ENCODE data around the gene SFMBT1. TPM values are rescaled to one million over a fixed set of nuclear protein-coding genes. Genes with fewer than 3 reads are reported as not detected.

SFMBT1 gene
- total and polyA plus RNA-seq, 8 donors, result 8.0 to 12.9 (median 9.4) TPM

- Histone ChIP-seq H3K27me3 (no peaks in the 10 kb centered on the region), H3K4me1 (peaks cover 0 to 31% of the 10 kb centered on the region in 2 donors), H3K9me3 (no peaks in the 10 kb centered on the region), H3K27ac (no peak overlapping the region), H3K4me3 (no peak overlapping the region), H3K36me3 (no peaks in the 10 kb centered on the region)
- ATAC-seq (no peak), DNase-seq (no peak)
- intact Hi-C loops (cut with DNase I), result no loop called here
- no peak for TF ChIP-seq CTCF (IDR thresholded peaks at IDR 0.05)
Measured at GRCh38 chr3:52872245-52872644, 173.6 kb downstream of the SFMBT1 start.

- TF ChIP-seq CTCF (IDR thresholded peaks at IDR 0.05), result no peak
- no peaks in the 10 kb centered on the region for H3K27me3 ChIP-seq
- no peak for DNase-seq
- no peak overlapping the region for H3K27ac ChIP-seq
- H3K9me3 ChIP-seq, result no peaks in the 10 kb centered on the region
- H3K4me1 ChIP-seq, result peaks cover 0 to 31% of the 10 kb centered on the region in 2 donors
- intact Hi-C loops (cut with DNase I), result no loop called here
- no peak overlapping the region for H3K4me3 ChIP-seq
- no peak for ATAC-seq
- H3K36me3 ChIP-seq, result no peaks in the 10 kb centered on the region
Measured at GRCh38 chr3:52871761-52872160, 174.1 kb downstream of the SFMBT1 start.

GRCh38 chr3:52870471-52870870 lies 175.4 kb downstream of the SFMBT1 start:
- intact Hi-C loops (cut with DNase I), result no loop called here
- no peak for ATAC-seq
- Histone ChIP-seq H3K27me3 (no peaks in the 10 kb centered on the region), H3K9me3 (peaks cover 0 to 1% of the 10 kb centered on the region in 2 donors), H3K4me3 (no peak overlapping the region), H3K36me3 (no peaks in the 10 kb centered on the region), H3K4me1 (peaks cover 0 to 27% of the 10 kb centered on the region in 2 donors), H3K27ac (no peak overlapping the region)
- no peak for DNase-seq
- no peak for TF ChIP-seq CTCF (IDR thresholded peaks at IDR 0.05)

GRCh38 chr3:52866427-52866826 lies 179.4 kb downstream of the SFMBT1 start:
- Histone ChIP-seq H3K9me3 (peaks cover 0 to 9% of the 10 kb centered on the region in 2 donors), H3K36me3 (no peaks in the 10 kb centered on the region), H3K27ac (no peak overlapping the region), H3K4me3 (no peak overlapping the region), H3K27me3 (no peaks in the 10 kb centered on the region), H3K4me1 (peaks cover 0 to 8% of the 10 kb centered on the region in 2 donors)
- intact Hi-C loops (cut with DNase I), result no loop called here
- DNase-seq, result no peak
- peak; percentile 83 for ATAC-seq
- no peak for TF ChIP-seq CTCF (IDR thresholded peaks at IDR 0.05)

GRCh38 chr3:52865994-52866393 lies 179.9 kb downstream of the SFMBT1 start:
- no peak overlapping the region for H3K4me3 ChIP-seq
- intact Hi-C loops (cut with DNase I), result no loop called here
- H3K27ac ChIP-seq, result no peak overlapping the region
- peaks cover 0 to 9% of the 10 kb centered on the region in 2 donors for H3K9me3 ChIP-seq
- no peaks in the 10 kb centered on the region for H3K27me3 ChIP-seq
- ATAC-seq, result peak; percentile 65
- no peak for TF ChIP-seq CTCF (IDR thresholded peaks at IDR 0.05)
- H3K36me3 ChIP-seq, result peaks cover 0 to 3% of the 10 kb centered on the region in 2 donors
- H3K4me1 ChIP-seq, result peaks cover 0 to 8% of the 10 kb centered on the region in 2 donors
- no peak for DNase-seq

Data from left lung (tissue), 10 donors.